Right hindlimb (tissue), 1 donor: ENCODE measurements around the gene TYW1.
"Not testable (repeated sequence)": the region's sequence is repeated elsewhere in the genome, so short reads cannot be mapped to it uniquely, and the experiment has no call there.

Experiments used
- DNase-seq: peaks from one replicate; pipeline ENCODE4 v3.0.0-alpha.2; 2018

TYW1 gene, protein sequence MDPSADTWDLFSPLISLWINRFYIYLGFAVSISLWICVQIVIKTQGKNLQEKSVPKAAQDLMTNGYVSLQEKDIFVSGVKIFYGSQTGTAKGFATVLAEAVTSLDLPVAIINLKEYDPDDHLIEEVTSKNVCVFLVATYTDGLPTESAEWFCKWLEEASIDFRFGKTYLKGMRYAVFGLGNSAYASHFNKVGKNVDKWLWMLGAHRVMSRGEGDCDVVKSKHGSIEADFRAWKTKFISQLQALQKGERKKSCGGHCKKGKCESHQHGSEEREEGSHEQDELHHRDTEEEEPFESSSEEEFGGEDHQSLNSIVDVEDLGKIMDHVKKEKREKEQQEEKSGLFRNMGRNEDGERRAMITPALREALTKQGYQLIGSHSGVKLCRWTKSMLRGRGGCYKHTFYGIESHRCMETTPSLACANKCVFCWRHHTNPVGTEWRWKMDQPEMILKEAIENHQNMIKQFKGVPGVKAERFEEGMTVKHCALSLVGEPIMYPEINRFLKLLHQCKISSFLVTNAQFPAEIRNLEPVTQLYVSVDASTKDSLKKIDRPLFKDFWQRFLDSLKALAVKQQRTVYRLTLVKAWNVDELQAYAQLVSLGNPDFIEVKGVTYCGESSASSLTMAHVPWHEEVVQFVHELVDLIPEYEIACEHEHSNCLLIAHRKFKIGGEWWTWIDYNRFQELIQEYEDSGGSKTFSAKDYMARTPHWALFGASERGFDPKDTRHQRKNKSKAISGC

DNA sequence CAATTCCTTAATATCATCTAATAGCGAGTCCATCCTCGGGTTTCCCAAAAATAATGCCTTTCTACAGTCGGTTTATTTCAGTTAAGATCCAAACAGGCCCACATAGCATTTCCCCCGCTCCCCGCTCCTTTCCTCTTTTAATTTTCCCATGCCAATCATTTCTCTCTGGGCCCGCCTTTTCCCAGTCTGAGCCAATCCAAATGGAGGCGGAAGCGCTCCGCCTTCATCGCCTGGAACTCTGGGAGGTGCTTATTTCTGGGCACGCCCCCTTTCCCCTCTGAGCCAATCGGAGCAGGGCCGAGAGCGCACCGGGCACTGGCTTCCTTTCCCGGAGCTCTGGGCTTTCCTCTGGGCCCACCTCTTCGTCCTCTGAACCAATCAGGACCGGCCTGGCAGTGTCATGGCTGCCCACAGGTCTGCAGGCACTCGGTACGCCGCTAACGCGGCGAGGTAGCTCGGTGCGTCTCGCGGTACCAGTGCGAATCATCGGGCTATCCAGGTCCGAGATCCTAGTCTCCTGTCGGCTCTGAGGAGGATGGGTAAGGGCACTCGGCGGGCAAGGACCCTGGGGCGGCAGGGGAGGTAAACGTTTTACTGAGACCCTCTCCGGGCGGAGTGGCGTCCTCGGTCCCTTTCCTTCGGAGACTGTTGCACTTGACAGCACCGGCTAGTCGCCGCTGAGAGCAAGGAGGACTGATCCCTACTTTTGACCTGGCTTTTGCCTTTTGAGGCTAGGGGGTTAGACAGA lies at the start of gene TYW1:
Gene TYW1 (plus strand): TSS at position 390 of the 748 bp plus-strand sequence. CDS start 146 bp downstream, at position 536.
- peak; percentile 99 for DNase-seq

DNA sequence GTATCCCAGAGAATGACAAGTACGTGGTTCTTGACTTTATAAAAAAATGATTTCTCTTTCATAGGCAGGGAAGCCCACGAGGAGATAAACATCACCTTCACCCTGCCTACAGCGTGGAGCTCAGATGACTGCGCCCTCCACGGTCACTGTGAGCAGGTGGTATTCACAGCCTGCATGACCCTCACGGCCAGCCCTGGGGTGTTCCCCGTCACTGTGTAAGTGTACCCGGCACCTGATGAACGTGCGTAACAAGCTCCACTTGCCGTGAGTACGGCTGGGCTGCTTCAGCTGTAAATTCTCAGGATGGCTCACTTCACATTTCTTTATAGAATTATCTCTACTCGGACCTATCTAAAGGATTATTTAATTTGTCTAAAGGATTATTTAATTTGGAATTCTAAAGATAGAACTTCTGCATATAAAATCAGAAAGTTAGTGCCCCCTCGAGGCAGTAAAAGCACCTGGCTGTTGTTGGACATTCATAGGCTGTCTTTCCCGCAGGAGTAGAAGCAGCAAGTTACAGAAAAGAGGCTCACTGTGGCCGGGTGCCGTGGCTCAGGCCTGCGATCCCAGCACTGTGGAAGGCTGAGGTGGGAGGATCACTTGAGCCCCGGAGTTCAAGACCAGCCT lies 48.0 kb upstream of the TYW1 start:
- no peak for DNase-seq

DNA sequence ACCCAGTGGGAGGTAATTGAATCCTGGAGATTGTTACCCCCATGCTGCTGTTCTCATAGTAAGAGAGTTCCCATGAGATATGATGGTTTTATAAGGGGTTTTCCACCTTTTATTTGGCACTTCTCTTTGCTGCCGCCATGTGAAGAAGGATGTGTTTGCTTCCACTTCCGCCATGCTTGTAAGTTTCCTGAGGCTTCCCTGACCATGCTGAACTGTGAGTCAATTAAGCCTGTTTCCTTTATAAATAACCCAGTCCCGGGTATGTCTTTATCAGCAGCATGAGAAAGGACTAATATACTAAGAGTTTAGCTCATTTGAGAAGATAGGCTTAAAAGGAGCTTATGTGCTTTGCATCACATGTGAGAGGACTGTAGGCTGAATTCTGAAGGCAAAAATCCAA lies 46.3 kb upstream of the TYW1 start:
- no peak for DNase-seq

DNA sequence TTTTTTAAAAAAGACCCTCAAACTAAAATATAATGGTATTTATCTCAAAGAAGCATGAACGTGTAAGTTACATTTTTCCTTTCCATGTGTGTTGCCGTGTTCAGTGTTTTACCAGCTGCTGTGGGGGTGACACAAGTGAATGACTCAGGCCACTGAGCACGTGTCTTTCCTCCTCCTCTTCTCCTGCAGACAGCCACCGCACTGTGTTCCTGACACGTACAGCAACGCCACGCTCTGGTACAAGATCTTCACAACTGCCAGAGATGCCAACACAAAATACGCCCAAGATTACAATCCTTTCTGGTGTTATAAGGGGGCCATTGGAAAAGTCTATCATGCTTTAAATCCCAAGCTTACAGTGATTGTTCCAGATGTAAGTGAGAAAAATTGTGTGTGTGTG lies 45.9 kb upstream of the TYW1 start:
- DNase-seq: no peak

DNA sequence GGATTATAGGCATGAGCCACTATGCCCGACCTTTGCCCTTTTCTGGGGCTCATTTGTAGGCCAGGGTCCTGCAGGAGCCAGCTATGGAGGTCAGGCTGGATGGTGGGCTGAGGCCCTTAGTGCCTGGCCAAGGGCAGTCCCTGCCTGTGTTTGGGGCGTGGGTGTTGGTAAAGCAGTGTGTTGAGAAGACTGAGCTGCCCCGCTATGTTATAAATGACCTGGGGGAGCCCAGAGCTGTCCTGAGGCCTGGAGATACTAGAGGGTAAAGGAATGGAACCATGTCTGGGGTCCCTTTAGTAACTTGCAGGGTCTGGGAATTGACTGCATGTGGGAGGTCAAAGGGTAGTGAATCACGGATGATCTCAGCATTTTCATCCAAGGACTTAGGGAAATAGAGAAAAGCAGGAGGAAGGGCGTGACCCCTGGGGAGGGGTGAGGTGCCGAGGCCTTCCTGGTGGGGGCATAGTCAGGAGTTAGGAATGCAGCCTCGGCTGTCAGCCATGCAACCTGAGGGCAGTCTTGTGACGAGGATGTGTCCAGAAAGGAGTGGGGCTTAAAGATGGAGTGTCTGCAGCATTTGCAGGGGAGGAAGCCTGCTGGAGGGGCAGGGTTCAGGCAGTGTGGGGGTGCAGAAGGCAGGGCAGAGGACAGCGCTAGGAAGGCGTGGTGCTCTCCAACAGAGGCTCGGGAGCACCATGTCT lies 44.1 kb upstream of the TYW1 start:
- DNase-seq: no peak

DNA sequence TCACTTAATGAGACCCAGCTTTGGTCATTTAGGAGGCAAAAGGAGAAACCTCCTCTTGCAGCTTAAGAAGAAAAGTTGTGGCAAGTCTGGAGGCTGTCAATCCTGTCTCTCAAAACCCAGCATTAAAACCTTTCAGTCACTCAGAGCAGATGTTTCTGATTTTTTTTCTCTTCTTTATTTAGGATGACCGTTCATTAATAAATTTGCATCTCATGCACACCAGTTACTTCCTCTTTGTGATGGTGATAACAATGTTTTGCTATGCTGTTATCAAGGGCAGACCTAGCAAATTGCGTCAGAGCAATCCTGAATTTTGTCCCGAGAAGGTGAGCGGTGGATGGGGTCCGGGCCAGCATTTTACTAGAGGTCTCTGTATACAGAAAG lies 43.6 kb upstream of the TYW1 start:
- no peak for DNase-seq

DNA sequence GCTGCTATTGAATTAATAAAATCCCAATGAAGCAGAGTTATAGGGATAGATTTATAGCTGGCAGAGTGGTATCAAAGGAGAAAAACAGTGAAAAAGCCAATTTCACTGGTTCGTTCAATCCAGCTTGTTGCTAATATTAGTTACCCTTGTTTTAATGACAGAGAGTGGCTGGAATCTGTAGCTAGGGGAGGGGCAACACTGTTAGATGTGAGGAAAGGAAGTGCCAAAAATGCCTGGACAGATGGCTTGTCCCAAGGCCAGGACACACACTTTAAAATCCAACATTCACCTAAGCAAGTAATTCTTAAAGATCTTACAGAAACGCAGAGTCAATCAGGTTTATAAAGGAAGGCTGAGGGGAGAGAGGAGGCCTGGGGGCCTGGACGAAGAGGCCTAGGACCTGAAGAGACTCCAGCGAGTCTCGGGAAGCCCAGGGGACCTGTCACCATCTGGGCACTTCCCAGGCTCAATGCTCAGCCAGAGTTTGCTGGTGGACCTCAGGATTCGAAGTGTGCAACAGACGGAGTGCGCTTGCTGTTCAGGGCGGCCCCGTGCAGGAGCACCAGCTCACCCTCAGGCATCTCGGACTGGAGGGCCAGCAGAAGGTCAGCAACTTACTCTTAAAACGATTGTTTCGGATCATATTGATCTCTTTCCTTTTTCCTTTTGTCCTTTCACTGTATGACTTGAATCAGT lies 38.9 kb upstream of the TYW1 start:
- DNase-seq: no peak

DNA sequence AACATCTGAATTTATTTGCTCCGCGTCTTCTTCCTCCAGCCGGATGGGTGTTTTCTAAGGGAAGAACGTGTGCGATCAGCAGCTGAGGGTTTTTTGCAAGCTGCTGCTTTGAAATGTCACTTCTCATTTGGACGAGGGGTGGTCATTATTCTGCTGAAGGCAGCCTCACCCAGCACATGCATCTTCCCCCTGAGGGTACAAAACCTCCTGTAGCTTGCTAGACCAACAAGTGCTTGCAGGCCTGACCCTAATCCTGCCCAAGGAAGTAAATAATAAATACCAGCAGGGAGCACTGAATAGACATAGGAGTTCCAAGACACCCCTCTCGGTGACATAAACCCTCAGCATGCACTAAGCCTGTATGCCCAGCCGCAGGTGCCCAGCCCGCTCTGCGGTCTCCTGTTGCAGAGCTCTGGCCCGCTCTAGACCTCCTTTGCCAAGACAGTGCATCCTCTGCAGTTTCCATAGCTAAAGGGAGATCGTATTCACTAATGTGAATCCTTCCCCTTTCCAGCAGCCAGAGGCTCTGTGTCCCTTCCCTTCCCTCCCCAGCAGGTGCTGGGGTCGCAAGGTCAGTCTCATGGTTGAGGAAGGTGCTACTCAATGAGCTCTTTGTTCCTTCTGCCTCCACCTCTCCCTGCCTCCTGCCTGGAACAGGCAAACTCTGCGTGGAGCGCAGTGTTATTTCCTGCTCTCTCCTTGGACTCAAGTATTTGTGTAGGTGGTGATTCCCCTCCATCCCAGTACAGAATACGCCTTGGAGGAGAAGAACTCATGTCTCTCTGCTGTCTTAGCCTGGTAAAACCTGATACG lies 37.9 kb upstream of the TYW1 start:
- no peak for DNase-seq

DNA sequence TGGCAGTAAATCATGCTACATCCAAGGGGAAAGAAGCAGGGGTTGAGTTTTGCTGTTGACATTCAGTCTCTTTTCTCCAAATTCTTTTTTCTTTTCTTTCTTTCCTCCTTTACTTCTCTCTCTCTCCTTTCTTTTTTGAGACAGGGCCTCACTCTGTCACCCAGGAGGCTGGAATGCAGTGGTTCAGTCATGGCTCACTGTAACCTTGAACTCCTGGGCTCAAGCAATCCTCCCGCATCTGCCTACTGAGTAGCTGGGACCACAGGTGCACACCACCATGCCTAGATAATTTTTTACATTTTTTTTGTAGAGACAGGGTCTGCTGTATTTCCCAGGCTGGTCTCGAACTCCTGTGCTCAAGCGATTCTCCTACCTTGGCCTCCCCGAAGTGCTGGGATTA lies 36.4 kb upstream of the TYW1 start:
- no peak for DNase-seq

DNA sequence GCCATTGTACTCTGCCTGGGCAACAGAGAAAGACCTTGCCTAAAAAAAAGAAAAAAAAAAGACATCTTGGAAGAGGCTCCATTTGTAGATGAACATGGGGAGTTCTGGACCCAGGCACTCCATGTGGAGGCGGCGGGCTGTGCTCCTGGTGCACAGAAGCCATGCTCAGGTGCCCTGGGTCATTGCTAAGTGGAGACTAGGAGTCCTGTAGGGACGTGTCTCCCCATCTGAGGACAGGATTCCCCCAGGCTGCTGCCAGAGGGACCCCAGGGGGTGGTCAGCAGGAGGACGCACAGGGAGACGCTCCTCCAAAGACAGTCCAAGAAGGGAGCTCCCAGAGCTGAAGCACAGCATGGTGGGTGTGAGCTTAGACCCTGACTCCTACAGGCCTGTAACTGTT lies 35.5 kb upstream of the TYW1 start:
- no peak for DNase-seq

DNA sequence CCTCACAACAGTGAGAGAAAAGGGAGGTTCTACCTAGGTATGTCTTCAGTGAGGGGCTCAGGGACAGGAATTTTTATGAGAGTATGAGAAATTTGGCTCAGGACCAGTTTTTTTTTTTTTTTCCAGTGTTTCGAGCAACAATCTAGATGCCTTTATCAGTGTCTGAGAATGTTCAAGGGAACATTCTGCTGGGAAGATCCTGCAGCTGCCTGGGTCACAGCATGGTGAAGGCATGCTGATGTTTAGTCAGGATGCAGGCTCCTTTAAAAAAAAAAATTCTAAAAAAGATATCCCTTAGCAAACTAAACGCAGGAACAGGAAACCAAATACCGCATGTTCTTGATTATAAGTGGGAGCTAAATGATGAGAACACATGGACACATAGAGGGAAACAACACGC lies 32.2 kb upstream of the TYW1 start:
- no peak for DNase-seq

DNA sequence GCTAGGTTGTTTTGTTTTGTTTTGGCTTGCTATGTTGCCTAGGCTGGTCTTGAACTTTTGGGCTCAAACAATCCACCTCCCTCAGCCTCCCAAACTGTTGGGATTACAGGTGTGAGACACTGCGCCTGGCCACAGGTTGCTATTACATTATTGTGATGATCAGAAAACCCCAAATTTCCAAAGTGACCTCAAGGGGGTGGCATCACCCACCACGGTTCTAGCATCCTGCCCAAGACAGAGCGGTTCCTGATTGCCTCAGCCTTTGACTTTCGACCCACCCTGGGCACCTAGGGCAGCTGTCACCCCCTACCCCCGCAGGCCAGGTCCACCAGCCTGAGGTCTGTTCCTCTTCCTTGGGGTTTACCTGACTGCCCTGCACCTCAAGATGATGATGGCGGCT lies 29.6 kb upstream of the TYW1 start:
- DNase-seq: no peak

DNA sequence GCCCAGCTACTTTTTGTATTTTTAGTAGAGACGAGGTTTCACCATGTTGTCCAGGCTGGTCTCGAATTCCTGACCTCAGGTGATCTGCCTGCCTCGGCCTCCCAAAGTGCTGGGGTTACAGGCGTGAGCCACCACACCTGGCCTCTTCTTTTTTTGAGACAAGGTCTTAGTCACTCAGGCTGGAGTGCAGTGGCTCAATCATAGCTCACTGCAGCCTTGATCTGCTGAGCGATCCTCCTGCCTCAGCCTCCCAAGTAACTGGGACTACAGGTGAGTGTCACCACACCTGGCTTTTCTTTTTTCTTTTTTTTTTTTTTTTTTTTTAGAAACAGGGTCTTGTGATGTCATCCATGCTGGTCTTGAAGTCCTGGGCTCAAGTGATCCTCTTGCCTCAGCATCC lies 27.6 kb upstream of the TYW1 start:
- DNase-seq: not testable (repeated sequence)

DNA sequence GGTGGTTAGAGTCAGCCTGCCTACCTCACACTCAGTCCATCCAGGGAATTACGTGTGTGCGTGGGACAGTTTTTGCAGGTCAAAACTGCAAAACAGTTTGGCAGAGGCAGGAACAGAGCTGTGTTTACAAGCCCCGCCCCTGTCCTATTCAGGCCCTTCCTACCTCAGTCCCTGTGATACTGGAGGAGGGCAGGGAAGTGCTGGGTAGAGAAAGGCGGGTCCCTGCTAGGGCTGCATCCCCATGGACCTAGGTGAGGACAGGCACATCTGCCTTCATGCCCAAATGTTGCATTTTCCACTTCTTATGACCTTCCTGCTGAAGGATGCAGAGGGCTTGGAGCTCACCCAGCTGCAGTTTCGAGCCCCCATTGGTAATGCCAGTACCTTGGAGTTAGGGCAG lies 26.3 kb upstream of the TYW1 start:
- no peak for DNase-seq

DNA sequence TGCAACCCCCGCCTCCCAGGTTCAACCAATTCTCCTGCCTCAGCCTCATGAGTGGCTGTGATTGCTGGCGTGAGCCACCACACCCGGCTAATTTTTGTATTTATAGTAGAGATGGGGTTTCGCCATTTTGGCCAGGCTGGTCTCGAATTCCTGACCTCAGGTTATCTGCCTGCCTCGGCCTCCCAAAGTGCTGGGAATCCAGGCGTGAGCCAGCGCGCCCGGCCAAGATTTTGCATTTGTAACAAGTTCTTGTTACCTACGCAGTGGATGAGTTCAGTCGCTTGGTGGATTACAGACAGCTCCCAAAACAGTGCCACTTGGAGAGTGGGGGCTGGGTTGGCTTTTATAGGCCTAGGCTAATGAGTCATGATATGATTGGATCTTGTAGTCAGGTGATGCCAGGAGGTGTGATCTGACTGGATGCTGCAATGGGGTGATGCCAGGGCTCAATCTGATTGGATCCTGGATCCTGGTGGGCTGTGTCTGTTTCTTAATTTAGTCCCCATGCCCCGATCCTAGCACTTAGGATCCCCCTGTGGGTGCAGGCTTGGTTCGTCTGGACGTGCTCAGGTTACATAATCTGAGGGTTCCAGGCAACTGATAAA lies 21.5 kb upstream of the TYW1 start:
- no peak for DNase-seq

DNA sequence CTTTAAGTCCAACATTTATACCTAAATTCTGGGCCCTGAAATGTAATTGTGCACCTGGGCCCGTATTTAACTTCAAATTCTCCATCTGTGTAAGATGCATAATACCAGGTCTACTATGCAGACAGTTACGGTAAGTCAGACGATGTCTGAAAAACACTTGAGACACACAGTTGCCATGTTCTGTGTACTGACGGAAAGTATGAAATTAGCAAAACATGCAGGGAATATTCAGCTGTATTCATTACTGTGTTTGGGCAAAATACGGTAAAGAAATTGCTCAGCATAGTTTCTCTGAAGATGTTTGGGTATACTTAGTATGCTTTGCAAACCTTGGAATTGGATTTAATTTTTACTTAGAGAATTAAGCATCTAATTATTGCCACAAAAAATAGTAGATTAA lies 18.3 kb upstream of the TYW1 start:
- not testable (repeated sequence) for DNase-seq

DNA sequence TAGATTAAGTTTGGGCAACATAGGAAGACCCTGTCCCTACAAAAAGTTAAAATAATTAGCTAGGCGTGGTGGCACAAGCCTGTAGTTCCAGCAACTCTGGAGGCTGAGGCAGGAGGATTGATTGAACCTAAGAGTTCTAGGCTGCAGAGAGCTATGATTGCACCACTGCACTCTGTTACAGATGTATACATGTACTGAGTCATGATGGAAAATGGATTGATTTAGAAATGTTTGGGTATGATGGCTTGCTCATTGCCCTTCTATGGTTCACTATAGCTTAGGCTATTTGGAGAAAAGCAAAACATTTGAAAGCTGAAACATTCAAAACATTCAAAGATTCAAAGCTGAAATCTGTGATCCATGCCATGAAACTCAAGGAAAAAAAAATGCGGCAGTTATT lies 17.6 kb upstream of the TYW1 start:
- DNase-seq: not testable (repeated sequence)

DNA sequence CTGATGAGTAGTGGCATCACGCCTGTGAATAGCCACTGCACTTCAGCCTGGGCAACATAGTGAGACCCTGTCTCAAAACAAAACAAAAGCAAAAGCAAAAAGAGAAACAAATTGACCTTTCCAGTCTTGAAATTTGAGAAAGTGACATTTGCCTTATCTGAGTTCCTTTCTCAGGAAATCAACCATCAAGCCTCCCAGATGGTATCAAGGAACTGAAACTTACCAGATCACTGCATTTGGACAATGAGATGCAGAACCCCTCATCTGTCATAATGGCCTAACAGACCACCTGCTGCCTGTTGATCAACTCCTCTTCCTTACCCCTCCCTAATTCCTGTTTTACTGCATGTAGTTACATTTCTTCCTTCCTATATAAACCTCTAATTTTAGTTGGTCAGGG lies 16.3 kb upstream of the TYW1 start:
- DNase-seq: not testable (repeated sequence)

DNA sequence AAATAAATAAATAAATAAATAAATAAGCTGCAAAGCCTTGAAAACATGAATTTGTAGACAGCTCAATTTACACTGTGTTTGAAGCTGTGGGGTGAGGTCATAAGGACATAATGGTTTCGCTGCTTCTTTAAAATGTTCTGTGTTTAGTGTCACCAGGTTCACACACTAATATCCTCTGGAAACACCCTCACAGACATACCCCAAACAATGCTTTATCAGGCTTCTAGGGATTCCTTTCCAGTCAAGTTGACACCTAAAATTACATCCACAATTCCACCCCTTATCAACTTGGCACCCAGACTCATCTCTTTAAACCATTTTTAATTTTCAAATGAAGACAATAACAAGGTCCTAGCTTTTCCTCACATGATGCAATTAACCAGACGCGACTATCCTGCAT lies 7.1 kb upstream of the TYW1 start:
- not testable (repeated sequence) for DNase-seq

DNA sequence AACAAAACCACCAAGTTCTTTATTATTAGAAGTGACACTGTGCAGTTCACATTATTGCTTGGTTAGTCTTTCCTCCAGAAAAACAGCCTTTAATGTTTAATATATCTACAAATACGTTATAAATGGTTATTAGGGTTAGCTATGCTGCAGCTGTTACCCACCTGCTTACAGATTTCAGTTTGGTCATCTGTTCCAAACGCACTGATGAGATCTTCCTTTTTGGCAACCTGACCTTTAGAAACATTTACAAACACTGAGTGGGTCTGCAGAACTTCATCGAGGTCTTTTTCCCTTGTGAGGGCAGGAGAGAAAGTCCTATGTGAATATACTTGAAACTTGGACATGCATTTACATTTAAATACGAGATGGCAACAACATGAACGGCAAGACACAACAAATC lies 2.6 kb upstream of the TYW1 start:
- not testable (repeated sequence) for DNase-seq

DNA sequence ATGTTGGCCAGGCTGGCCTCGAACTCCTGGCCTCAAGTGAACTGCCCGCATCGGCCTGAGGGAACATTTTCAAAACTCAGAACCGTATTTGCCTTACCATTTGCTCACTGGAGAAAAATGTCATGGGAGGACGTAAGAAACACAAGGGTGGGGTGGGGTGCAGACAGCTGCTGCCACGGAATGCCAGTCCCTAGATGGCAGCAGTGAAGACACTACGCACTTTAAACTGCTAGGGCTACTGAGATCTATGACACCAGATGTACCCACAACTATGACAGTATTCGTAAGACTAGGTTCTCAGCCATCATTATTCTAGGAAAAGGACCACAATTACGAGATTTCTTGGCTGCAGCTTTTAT lies 2.0 kb upstream of the TYW1 start:
- DNase-seq: peak; percentile 62
